ENCODE measurements around the gene TNNT2. TPM values are rescaled to one million over a fixed set of nuclear protein-coding genes. Genes with fewer than 3 reads are reported as not detected.

The TNNT2 gene
- total and polyA plus RNA-seq, 2 donors (not counting 3 experiments of a cell fraction or from before 2014, with no cell fraction given): not detected

DNA sequence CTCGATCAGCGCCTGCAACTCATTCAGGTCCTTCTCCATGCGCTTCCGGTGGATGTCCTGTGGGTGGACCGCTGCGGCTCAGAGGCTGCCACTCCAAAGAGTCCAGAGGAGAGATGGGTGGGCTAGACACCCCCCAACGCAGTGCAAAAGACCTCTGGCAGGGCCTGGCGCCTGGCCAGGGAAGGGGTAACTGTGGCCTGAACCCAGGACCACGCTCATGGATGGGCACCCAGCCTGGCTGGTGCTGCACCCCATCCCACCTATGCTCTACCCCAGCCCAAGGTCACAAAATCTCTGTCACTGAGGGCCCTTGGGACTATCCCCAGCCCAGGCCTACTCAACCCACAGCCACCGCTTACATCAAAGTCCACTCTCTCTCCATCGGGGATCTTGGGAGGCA lies 12.2 kb downstream of the TNNT2 start:
- no peaks in the 10 kb centered on the region for H3K9me1 ChIP-seq (replicated peaks; ENCODE audit: control insufficient read depth, extremely low read depth, insufficient read depth, low read length)
- FAIRE-seq: no peak
- H3K27ac ChIP-seq (ENCODE audit: insufficient read depth, low read depth, low read length): no peak overlapping the region
- CTCF ChIA-PET: interaction anchor here (1.3 to 1.8 kb wide), 3 partner anchors 18 to 111 kb away, joined by 3 to 4 read pairs (median 4); no protein-coding TSS in a partner anchor
- H4K20me1 ChIP-seq (replicated peaks; ENCODE audit: control insufficient read depth, extremely low read depth, insufficient read depth, low read length): no peaks in the 10 kb centered on the region
- no peaks in the 10 kb centered on the region for H3K36me3 ChIP-seq (ENCODE audit: control insufficient read depth in 2 of 2, extremely low read depth in 1 of 2, insufficient read depth in 2 of 2, low read length in 2 of 2)
- intact Hi-C loops (cut with micrococcal nuclease): no loop called here
- H3K79me2 ChIP-seq (ENCODE audit: control insufficient read depth, insufficient read depth, low read length): no peaks in the 10 kb centered on the region
- no peak for DNase-seq (ENCODE audit: low read depth, low spot score)
- dilution Hi-C loops (cut with MboI; ENCODE audit: extremely low pct_ligation_motif_present, low sequenced_read_pairs): no loop called here
- no peaks in the 10 kb centered on the region for H3K9me3 ChIP-seq (replicated peaks; ENCODE audit: control insufficient read depth, insufficient read depth, low read length)
- peaks cover 0 to 4% of the 10 kb centered on the region in 2 experiments for H3K27me3 ChIP-seq (ENCODE audit: control insufficient read depth in 2 of 2, insufficient read depth in 2 of 2, low read length in 2 of 2)
- no peak overlapping the region for H2AFZ ChIP-seq (ENCODE audit: low read depth, low read length)
- no TSS peak for BruUV-seq (replicated peaks)
- no peak overlapping the region for H3K4me2 ChIP-seq (ENCODE audit: insufficient read depth, low read length)
- H3K9ac ChIP-seq (replicated peaks; ENCODE audit: extremely low read depth, insufficient read depth, low read length): no peak overlapping the region
- POLR2A ChIA-PET: no interaction called here
- no peak overlapping the region for H3K4me3 ChIP-seq (replicated peaks in 1 of 3; ENCODE audit: insufficient read depth in 1 of 3, low read depth in 1 of 3, low read length in 3 of 3)
- TF ChIP-seq MYC (IDR thresholded peaks at IDR 0.05; ENCODE audit: low read depth, low read length) (no peak), FOS (IDR thresholded peaks at IDR 0.05; ENCODE audit: borderline replicate concordance, insufficient read depth, low read length) (no peak), JUN (IDR thresholded peaks at IDR 0.05; ENCODE audit: borderline replicate concordance, insufficient read depth, insufficient read length, low read depth) (no peak), POLR2AphosphoS5 (IDR thresholded peaks at IDR 0.05; ENCODE audit: insufficient read depth, low read depth, low read length) (no peak), POLR2A (IDR thresholded peaks at IDR 0.05; ENCODE audit: low read depth, low read length) (no peak), GATA2 (IDR thresholded peaks at IDR 0.05; ENCODE audit: insufficient read depth, insufficient read length, low read depth, low read length) (no peak), EZH2 (IDR thresholded peaks at IDR 0.05; ENCODE audit: borderline replicate concordance, low read depth, low read length, severe bottlenecking) (no peak)
- TF ChIP-seq, protein P1, sequence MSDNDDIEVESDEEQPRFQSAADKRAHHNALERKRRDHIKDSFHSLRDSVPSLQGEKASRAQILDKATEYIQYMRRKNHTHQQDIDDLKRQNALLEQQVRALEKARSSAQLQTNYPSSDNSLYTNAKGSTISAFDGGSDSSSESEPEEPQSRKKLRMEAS (IDR thresholded peaks at IDR 0.05; ENCODE audit: insufficient read depth, insufficient read length): no peak
- TF ChIP-seq, protein P2, sequence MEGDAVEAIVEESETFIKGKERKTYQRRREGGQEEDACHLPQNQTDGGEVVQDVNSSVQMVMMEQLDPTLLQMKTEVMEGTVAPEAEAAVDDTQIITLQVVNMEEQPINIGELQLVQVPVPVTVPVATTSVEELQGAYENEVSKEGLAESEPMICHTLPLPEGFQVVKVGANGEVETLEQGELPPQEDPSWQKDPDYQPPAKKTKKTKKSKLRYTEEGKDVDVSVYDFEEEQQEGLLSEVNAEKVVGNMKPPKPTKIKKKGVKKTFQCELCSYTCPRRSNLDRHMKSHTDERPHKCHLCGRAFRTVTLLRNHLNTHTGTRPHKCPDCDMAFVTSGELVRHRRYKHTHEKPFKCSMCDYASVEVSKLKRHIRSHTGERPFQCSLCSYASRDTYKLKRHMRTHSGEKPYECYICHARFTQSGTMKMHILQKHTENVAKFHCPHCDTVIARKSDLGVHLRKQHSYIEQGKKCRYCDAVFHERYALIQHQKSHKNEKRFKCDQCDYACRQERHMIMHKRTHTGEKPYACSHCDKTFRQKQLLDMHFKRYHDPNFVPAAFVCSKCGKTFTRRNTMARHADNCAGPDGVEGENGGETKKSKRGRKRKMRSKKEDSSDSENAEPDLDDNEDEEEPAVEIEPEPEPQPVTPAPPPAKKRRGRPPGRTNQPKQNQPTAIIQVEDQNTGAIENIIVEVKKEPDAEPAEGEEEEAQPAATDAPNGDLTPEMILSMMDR (IDR thresholded peaks at IDR 0.05; ENCODE audit: extremely low read depth in 1 of 2, insufficient read depth in 1 of 2, low read depth in 1 of 2, low read length in 2 of 2): no peak
- H3K4me1 ChIP-seq (ENCODE audit: control insufficient read depth, extremely low read depth, insufficient read depth, low read length): no peaks in the 10 kb centered on the region

Data from endothelial cell of umbilical vein (primary cell).